IMR-90 (cell line): Measurements from ENCODE around the gene ECHS1. TPM values are rescaled to one million over a fixed set of nuclear protein-coding genes. Genes with fewer than 3 reads are reported as not detected.

Experiments used
- ATAC-seq: fragments of 200-7000 bp; cut with Tn5 transposase; 2 replicates; pipeline ENCODE4 v1.9.1; 2020; ENCODE audit warnings: low read depth, mild to moderate bottlenecking, moderate library complexity
- BruUV-seq: library from RNA; stranded (reverse); fragments of 400-500 nt; replicated peaks from 2 replicates; lab custom pipeline; 2021; lab: Mats Ljungman, UMichigan
- CTCF ChIA-PET: fragments of 300-600 bp; formaldehyde crosslinking; extraction: SDS; loops from one replicate; lab custom pipeline; 2021; ENCODE audit warnings: antibody characterized with exemption; lab: Yijun Ruan, JAX
- POLR2A ChIA-PET: fragments of 300-600 bp; sonication (Branson Sonifier 250); formaldehyde crosslinking; loops from one replicate; lab custom pipeline; 2022; ENCODE audit warnings: antibody characterized with exemption; ENCODE audit not compliant: unreplicated experiment; lab: Charles Lee
- DNase-seq: peaks from one replicate; pipeline ENCODE4 v3.0.0; 2013
- H2AFZ ChIP-seq: replicated peaks from 2 replicates; pipeline ENCODE3; 2013; ENCODE audit warnings: low read length, mild to moderate bottlenecking; ENCODE audit not compliant: poor library complexity
- H2AK5ac ChIP-seq: 2 replicates; pipeline ENCODE4 v1.6.1; 2013; ENCODE audit warnings: low read depth, low read length, inconsistent platforms
- H2AK9ac ChIP-seq: replicated peaks from 2 replicates; pipeline ENCODE3; 2013; ENCODE audit warnings: mild to moderate bottlenecking, low read depth, low read length, moderate library complexity; ENCODE audit not compliant: poor library complexity
- H2BK120ac ChIP-seq: 2 replicates; pipeline ENCODE4 v1.6.1; 2013; ENCODE audit warnings: low read depth, low read length, inconsistent platforms
- H2BK15ac ChIP-seq: 3 replicates; pipeline ENCODE4 v1.6.1; 2013; ENCODE audit warnings: low read depth, low read length, inconsistent platforms
- H2BK20ac ChIP-seq: 2 replicates; pipeline ENCODE4 v1.6.1; 2013; ENCODE audit warnings: low read depth, mild to moderate bottlenecking, inconsistent platforms, low read length, moderate library complexity
- H2BK5ac ChIP-seq: 2 replicates; pipeline ENCODE4 v1.6.1; 2013; ENCODE audit warnings: mild to moderate bottlenecking, low read depth, low read length, inconsistent platforms; ENCODE audit not compliant: poor library complexity, severe bottlenecking
- H3K14ac ChIP-seq: replicated peaks from 2 replicates; pipeline ENCODE4 v1.6.1; 2013; ENCODE audit warnings: low read depth, low read length, inconsistent platforms
- H3K18ac ChIP-seq: 2 replicates; pipeline ENCODE4 v1.6.1; 2013; ENCODE audit warnings: low read depth, low read length, control low read depth
- H3K23ac ChIP-seq: 2 replicates; pipeline ENCODE4 v1.6.1; 2013; ENCODE audit warnings: low read depth, low read length, inconsistent platforms
- H3K27ac ChIP-seq: 2 replicates; pipeline ENCODE4 v1.5.1; 2013; ENCODE audit warnings: mild to moderate bottlenecking, control low read depth, low read length; ENCODE audit not compliant: insufficient read depth
- H3K27me3 ChIP-seq: 2 replicates; pipeline ENCODE4 v1.6.1; 2013; ENCODE audit warnings: low read length; ENCODE audit not compliant: control insufficient read depth, insufficient read depth
- H3K36me3 ChIP-seq: 2 replicates; pipeline ENCODE4 v1.6.1; 2013; ENCODE audit warnings: low read length, mixed read lengths; ENCODE audit not compliant: control insufficient read depth, insufficient read depth
- H3K4ac ChIP-seq: 2 replicates; pipeline ENCODE4 v1.6.1; 2013; ENCODE audit warnings: low read depth, low read length, inconsistent platforms
- H3K4me1 ChIP-seq: 2 replicates; pipeline ENCODE4 v1.6.1; 2013; ENCODE audit warnings: low read length, mixed read lengths; ENCODE audit not compliant: control insufficient read depth, insufficient read depth
- H3K4me2 ChIP-seq: 2 replicates; pipeline ENCODE4 v1.6.1; 2013; ENCODE audit warnings: low read depth, mild to moderate bottlenecking, control low read depth, low read length, moderate library complexity
- H3K4me3 ChIP-seq: 2 replicates; pipeline ENCODE4 v1.5.1; 2013; ENCODE audit warnings: low read depth, mild to moderate bottlenecking, control low read depth, low read length, moderate library complexity; ENCODE audit not compliant: insufficient read depth
- H3K56ac ChIP-seq: 2 replicates; pipeline ENCODE4 v1.6.1; 2013; ENCODE audit warnings: low read length, inconsistent platforms; ENCODE audit not compliant: insufficient read depth; ENCODE audit errors: extremely low read depth
- H3K79me1 ChIP-seq, 2 experiments: 2 replicates each; pipeline ENCODE4 v1.6.1; 2013; ENCODE audit warnings: low read length in 2 of 2, inconsistent platforms in 1 of 2, low read depth in 1 of 2
- H3K9ac ChIP-seq: 2 replicates; pipeline ENCODE4 v1.6.1; 2013; ENCODE audit warnings: low read depth, low read length, control low read depth
- H3K9me1 ChIP-seq: 2 replicates; pipeline ENCODE4 v1.6.1; 2013; ENCODE audit warnings: low read length, inconsistent platforms; ENCODE audit not compliant: insufficient read depth
- H3K9me3 ChIP-seq: 2 replicates; pipeline ENCODE4 v1.6.1; 2013; ENCODE audit warnings: low read length; ENCODE audit not compliant: control insufficient read depth, insufficient read depth
- H4K20me1 ChIP-seq: 2 replicates; pipeline ENCODE4 v1.6.1; 2013; ENCODE audit warnings: low read length, inconsistent platforms; ENCODE audit not compliant: insufficient read depth
- H4K5ac ChIP-seq: 2 replicates; pipeline ENCODE4 v1.6.1; 2013; ENCODE audit warnings: mild to moderate bottlenecking, low read depth, low read length, control low read depth
- H4K8ac ChIP-seq, 2 experiments: 2 replicates each; pipeline ENCODE4 v1.6.1; 2013; ENCODE audit warnings: low read depth in 2 of 2, low read length in 2 of 2, control low read depth in 1 of 2, inconsistent platforms in 1 of 2
- H4K91ac ChIP-seq: 2 replicates; pipeline ENCODE4 v1.6.1; 2013; ENCODE audit warnings: low read depth, low read length, inconsistent platforms; ENCODE audit not compliant: insufficient read depth
- CEBPB ChIP-seq: IDR thresholded peaks from 2 replicates; pipeline ENCODE4 v1.6.1; 2012; ENCODE audit warnings: low read depth, low read length, improper control_type of control experiment
- WGBS, 2 experiments: methylation state at CpG; one replicate each; pipeline versions ENCODE4 v1.1.5 to v1.1.7; 2013; ENCODE audit warnings: missing lambda C conversion rate in 2 of 2; ENCODE audit not compliant: insufficient read length in 1 of 2; ENCODE audit errors: extremely low coverage in 2 of 2; 5-methylcytosine and 5-hydroxymethylcytosine counted together
- dilution Hi-C: fragments of 300-500 bp; cut with HindIII; formaldehyde crosslinking; loops from one replicate; pipeline ENCODE4 v1.14.3; 2018; ENCODE audit warnings: low sequenced_read_pairs; ENCODE audit not compliant: unreplicated experiment
- in situ Hi-C: fragments of 300-500 bp; cut with MboI; formaldehyde crosslinking; loops from 3 replicates; pipeline ENCODE4 v1.14.3; 2019; ENCODE audit warnings: low sequenced_read_pairs, inconsistent platforms, mixed read lengths
- intact Hi-C: fragments of 100-400 bp; cut with micrococcal nuclease; formaldehyde crosslinking; loops from 2 replicates; pipeline ENCODE4 v1.10.0; 2022
- polyA plus RNA-seq, 3 experiments: library from polyadenylated mRNA; depleted of rRNA; stranded (reverse); fragments of >200 nt; gene quantifications; 2 replicates each; pipeline ENCODE4 v1.2.3, GENCODE V29; 2012; ENCODE audit warnings: low replicate concordance in 1 of 3
- total RNA-seq: library from RNA; depleted of rRNA; stranded (reverse); fragments of >200 nt; gene quantifications from 2 replicates; pipeline ENCODE4 v1.2.3, GENCODE V29; 2012

ECHS1 gene
- total and polyA plus RNA-seq, 2 of the 4 experiments (the other 2 are of a cell fraction): 60.8 to 84.2 TPM

DNA sequence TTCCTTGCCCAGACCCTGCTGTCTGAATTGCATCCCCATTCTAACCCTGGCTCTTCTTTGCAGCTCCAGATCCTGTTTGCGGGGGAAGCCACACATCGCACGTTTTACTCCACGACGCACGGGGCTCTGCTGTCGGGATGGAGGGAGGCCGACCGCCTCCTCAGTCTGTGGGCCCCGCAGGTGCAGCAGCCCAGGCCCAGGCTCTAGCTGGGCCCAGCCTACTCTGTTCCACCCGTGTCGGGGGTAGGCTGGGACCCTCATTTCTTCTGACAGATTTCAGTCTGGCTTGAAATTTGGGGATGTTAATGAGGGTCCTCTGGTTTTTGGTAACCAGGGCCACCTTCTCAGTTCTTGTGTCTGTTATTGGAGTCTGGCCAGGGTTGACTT lies 18.1 kb upstream of the ECHS1 start:
- H3K4ac ChIP-seq: no peak overlapping the region
- in situ Hi-C loops: no loop called here
- H3K9me3 ChIP-seq: no peaks in the 10 kb centered on the region
- no peak overlapping the region for H4K91ac ChIP-seq
- H3K23ac ChIP-seq: no peak overlapping the region
- peaks cover 14% of the 10 kb centered on the region for H3K36me3 ChIP-seq
- H2BK5ac ChIP-seq: no peak overlapping the region
- no peak overlapping the region for H4K5ac ChIP-seq
- H3K56ac ChIP-seq: no peak overlapping the region
- no peak overlapping the region for H3K9ac ChIP-seq
- WGBS, 2 experiments: 100% methylated on average over 3 of the region's 12 CpGs; no CpG with 5 or more reads in 1 of the 2 experiments
- H2BK120ac ChIP-seq: no peak overlapping the region
- TF ChIP-seq CEBPB: no peak
- ChIA-PET POLR2A (no interaction called here), CTCF (no interaction called here)
- no TSS peak for BruUV-seq
- no peak overlapping the region for H2BK20ac ChIP-seq
- H3K9me1 ChIP-seq: peaks cover 8% of the 10 kb centered on the region; the same call in 1 of the 2 replicates
- no peak overlapping the region for H4K8ac ChIP-seq
- H4K20me1 ChIP-seq: no peaks in the 10 kb centered on the region
- no peak overlapping the region for H3K4me2 ChIP-seq
- H3K18ac ChIP-seq: no peak overlapping the region
- H3K27ac ChIP-seq: no peak overlapping the region
- intact Hi-C loops: no loop called here
- DNase-seq (no peak), ATAC-seq (no peak)
- dilution Hi-C loops: no loop called here
- H2AK9ac ChIP-seq: no peak overlapping the region
- H2AK5ac ChIP-seq: no peak overlapping the region
- H3K14ac ChIP-seq: no peak overlapping the region
- H3K4me1 ChIP-seq: peaks cover 4% of the 10 kb centered on the region; the same call in 1 of the 2 replicates
- H3K4me3 ChIP-seq: no peak overlapping the region
- H2BK15ac ChIP-seq: no peak overlapping the region
- H3K79me1 ChIP-seq: peaks cover 19% of the 10 kb centered on the region in 2 experiments
- H3K27me3 ChIP-seq: no peaks in the 10 kb centered on the region
- H2AFZ ChIP-seq: no peak overlapping the region
